Mammary epithelial cell (primary cell): Measurements from ENCODE around the gene LENG8.

Source experiments
- EZH2 ChIP-seq: IDR thresholded peaks from 2 replicates; pipeline ENCODE4 v1.6.1; 2012; ENCODE audit warnings: low read length, inconsistent platforms, borderline replicate concordance
- TF ChIP-seq, protein P1 (sequence below), 2 donors: IDR thresholded peaks in 1 of 2; conservative IDR thresholded peaks in 1 of 2; 2 replicates each; pipeline ENCODE4 v1.5.1; 2011 to 2012; ENCODE audit warnings: inconsistent platforms in 2 of 2, low read length in 2 of 2, mild to moderate bottlenecking in 2 of 2, control low read depth in 1 of 2, low read depth in 1 of 2; ENCODE audit not compliant: insufficient read depth in 1 of 2; ENCODE audit errors: extremely low read depth in 1 of 2

DNA sequence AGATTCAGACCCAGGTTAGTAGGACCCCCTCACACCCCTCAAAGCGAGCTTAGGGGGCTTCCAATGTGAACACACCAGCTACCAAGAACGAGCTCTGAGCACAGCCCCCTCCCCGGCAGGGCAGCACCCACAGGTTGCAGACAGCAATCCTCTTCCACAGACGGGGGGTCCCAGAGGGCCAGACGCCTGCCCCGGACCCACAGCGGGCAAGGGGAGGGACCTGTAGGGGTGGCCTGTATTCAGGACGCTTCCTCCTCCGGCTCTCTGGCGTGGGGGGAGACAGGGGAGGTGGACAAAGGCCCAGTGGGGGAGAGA is 29.0 kb upstream of the LENG8 start:
- TF ChIP-seq, protein P1, sequence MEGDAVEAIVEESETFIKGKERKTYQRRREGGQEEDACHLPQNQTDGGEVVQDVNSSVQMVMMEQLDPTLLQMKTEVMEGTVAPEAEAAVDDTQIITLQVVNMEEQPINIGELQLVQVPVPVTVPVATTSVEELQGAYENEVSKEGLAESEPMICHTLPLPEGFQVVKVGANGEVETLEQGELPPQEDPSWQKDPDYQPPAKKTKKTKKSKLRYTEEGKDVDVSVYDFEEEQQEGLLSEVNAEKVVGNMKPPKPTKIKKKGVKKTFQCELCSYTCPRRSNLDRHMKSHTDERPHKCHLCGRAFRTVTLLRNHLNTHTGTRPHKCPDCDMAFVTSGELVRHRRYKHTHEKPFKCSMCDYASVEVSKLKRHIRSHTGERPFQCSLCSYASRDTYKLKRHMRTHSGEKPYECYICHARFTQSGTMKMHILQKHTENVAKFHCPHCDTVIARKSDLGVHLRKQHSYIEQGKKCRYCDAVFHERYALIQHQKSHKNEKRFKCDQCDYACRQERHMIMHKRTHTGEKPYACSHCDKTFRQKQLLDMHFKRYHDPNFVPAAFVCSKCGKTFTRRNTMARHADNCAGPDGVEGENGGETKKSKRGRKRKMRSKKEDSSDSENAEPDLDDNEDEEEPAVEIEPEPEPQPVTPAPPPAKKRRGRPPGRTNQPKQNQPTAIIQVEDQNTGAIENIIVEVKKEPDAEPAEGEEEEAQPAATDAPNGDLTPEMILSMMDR (conservative IDR thresholded peaks at IDR 0.05 in 1 of 2, IDR thresholded peaks at IDR 0.05 in 1 of 2; ENCODE audit: extremely low read depth in 1 of 2, insufficient read depth in 1 of 2, low read depth in 1 of 2, low read length in 2 of 2) = no peak
- no peak for TF ChIP-seq EZH2
